Embryonic facial prominence (tissue), 1 donor: Measurements from ENCODE around the gene FIBCD1.
A peak's percentile ranks its signal among the peaks of the same experiment; 100 is the strongest.

ENCODE experiments used
- DNase-seq: peaks from one replicate; pipeline ENCODE4 v3.0.0-alpha.2; 2016; ENCODE audit errors: extremely low spot score

The FIBCD1 gene, protein sequence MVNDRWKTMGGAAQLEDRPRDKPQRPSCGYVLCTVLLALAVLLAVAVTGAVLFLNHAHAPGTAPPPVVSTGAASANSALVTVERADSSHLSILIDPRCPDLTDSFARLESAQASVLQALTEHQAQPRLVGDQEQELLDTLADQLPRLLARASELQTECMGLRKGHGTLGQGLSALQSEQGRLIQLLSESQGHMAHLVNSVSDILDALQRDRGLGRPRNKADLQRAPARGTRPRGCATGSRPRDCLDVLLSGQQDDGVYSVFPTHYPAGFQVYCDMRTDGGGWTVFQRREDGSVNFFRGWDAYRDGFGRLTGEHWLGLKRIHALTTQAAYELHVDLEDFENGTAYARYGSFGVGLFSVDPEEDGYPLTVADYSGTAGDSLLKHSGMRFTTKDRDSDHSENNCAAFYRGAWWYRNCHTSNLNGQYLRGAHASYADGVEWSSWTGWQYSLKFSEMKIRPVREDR

DNA sequence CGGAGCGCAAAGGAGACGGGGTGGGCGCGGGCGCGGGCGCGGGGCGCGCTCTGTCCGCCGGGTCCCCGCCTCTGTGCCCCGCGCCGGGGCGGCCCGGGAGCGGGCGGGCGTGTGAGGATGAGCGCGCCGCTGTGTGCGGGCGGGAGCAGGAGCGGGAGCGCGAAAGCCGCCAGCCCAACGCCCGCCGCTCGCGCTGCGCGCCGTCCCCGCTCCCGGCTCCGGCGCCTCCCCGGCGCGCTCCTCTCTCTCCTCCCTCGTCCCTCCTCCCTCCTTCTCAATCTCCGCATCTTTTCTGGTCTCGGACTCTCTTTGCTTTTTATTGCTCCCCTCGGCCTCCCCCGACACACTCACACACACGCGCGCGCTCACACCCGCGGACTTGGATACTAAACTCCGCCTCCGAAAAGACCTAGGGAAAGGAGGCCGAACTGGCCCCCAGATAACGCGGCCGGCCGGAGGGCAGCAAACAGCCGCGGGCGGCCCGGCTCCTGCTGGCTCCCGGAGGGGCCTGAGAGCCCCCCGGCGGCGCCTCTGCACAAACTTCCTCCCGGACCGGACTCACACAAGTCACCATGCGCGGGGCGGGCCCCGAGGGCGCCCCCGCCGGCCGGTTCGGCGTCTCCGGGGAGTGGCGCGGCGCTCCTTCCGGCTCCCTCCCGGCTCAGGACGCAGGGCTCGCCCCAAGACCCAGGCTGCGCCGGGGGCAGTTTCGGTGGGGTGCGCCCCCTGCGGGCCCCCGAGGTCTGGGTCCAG is at the start of gene FIBCD1:
Gene FIBCD1, minus strand, starts transcription at position 596 of the 753 bp plus-strand sequence. CDS start 640 bp downstream, outside the sequence.
- DNase-seq = peak; percentile 12

DNA sequence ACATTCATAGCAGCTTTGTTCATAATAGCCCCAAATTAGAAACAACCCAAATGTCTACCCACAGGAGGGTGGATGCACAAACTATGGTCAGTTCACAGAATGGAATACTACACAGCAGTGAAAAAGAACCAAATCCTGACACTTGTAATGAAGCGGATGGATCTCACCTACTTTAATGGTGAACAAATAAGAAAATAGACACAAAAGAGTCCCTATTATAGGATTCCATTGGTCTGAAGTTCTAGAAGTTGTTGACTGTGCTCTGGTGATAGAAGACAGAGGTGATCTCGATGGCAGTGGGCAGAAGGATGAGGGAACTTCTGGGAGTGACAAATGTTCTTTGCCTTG is 49.3 kb upstream of the FIBCD1 start:
- DNase-seq = no peak

DNA sequence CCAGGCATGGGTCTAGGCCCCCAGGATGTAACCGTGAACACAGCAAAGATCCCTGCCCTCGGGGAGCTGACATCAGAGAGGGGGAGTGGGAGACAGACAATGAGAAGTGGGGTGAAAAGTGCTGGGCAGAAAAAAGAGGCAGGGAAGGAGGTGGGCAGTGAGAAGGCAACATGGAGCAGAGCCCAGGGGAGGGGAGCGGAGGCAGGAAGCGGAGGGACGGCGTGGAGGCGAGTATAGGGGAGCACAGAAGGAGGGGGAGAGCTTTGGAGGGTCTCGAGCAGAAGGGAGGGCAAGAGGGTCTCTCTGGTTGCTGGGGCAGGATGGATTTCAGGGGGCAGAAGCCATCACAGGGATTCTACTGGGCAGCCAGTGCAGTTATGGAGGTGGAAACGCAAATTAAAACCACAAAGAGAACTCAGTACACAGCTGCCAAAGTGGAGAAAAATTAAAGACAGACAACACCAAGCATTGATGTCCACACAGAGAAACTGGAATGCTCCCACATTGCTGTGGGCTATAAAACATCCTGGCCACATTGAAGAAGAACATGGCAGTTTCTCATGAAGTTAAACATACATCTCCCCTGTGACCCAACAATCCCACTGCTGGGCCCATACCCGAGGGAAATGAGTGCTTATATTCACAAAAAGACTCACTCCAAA is 48.8 kb upstream of the FIBCD1 start:
- no peak for DNase-seq

DNA sequence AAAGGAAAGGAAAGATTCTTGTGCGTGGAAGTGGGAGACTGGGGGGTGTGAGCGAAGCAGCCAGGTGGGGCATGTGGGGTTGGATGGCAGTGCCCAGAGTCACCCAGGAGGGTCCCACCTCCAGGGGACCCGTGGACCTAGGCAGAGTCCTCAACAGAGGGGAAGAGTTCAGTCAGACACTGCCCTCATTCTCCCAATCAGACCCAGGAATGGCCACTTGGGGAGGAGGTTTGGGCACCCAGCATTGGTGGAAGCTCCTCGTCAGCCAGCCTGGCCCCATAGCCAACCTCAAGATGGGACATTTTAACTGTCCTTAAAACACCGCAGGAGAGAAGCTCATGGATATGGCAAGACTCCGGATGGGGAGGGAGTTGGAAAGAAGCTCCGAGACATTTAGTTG is 48.0 kb upstream of the FIBCD1 start:
- no peak for DNase-seq

DNA sequence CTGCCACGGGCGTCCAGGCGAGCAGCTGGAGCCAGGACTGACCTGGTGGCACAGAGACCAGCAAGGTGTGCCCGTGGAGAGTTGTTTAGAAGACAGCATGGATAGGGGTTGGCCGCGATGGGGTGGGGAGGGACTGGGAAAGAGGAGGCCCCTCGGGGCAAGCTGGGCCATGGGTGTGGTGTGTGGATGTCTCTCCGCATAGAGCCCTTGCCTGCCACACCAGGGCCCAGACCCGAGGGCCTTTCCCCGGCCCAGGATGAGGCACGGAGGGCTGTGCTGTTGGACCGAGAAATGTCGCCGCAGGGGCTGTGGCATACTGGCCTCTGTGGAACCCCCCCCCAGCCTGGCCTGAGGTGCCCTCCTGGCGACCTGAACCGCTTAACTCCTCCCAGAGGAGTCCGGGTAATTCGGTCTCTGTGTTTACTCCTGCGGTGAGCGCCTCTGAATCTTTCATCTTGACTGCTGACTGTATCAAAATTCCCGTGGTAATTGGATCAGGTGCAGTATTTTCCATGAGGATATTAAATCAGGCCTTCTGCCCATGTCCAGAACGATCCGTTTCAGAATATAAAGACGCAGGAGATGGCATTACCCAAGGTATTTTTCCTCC is 47.4 kb upstream of the FIBCD1 start:
- DNase-seq = no peak

DNA sequence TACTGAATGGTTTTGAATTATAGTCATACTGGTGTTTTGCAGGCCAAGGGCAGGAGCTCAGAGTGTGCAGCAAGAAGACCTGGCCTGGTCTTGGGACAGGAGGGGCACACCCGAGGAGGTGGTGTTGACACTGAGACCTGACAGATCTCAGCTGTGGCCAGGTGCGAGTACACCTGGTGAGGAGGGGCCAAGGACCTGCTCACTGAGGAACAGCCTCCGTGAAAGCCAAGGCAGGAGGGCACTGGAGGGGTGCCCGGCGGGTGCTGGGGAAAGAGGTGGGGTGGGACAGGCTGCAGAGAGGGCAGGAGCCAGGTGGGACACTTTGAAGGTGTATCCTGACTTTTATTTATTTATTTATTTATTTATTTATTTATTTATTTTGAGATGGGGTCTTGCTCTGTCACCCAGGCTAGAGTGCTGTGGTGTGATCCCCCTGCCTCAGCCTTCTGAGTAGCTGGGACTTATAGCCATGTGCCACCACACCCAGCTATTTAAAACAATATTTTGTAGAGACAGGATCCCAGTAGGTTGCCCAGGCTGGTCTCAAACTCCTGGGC is 46.6 kb upstream of the FIBCD1 start:
- no peak for DNase-seq

DNA sequence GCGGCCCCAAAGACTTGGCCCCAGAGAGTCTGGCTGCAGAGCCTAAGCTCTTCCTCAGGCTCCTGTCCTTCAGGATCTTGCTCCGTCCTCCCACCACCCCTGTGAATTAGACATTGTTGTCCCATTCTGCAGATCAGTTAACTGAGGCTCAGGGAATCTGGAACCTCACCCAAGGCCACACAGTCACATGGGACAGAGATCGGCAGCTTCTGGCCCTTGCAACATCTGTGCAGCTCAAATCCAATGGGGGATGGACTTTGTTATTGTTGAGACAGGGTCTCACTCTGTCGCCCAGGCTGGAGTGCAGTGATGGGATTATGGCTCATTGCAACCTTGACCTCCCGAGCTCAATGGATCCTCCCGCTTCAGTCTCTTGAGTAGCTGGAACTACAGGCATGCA is 46.0 kb upstream of the FIBCD1 start:
- DNase-seq = no peak

DNA sequence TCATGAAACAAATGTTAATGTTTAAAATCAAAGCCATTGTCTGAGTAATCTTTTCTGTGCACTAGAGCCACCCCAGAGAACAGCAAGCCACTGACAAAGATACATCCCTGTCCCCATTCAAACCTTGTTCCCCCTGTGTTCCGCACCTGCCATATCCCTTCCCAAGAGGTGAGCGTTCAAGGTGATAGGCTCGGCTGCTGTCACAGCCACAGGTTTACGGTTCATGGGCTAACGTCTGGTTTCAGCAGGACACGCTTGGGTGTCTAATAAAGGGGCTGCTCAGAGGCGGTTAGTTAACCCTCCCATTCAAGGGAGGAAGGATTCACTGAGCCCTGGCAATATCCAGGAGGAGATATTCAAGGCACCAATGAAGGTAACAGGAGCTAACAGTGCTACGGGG is 45.5 kb upstream of the FIBCD1 start:
- DNase-seq = no peak

DNA sequence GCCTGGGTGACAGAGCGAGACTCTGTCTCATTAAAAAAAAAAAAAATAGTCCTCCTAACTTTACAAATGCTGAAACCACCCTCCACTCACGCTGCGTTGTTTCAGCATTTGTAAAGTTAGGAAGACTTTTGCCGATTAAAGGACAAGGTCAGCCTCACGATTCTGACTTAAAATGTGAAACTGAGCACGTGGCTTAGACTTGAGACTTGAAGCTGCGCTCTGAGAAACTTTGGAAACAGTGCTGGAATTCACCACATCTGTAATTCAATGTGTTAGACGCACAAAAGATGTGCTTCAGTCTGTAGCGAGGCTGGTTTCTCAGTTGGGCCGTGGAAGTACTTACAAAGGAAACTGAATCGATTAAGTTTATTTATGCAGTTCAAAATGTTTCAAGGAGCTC is 44.9 kb upstream of the FIBCD1 start:
- DNase-seq = no peak

DNA sequence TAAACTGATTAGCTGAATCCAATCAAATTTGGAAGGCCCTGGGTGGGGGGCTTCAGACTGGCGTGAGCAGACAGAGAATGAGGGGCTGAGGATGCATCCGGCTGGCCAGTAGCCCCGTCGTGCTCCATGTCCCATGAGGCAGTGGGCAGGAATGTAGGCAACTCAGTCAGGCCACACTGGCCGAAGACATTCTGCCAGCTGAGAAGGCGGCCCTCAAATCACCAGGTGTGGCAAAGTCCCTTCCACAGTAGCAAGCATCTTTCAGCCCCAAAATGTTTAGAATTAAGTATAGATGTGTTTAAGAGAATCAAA is 44.3 kb upstream of the FIBCD1 start:
- no peak for DNase-seq

DNA sequence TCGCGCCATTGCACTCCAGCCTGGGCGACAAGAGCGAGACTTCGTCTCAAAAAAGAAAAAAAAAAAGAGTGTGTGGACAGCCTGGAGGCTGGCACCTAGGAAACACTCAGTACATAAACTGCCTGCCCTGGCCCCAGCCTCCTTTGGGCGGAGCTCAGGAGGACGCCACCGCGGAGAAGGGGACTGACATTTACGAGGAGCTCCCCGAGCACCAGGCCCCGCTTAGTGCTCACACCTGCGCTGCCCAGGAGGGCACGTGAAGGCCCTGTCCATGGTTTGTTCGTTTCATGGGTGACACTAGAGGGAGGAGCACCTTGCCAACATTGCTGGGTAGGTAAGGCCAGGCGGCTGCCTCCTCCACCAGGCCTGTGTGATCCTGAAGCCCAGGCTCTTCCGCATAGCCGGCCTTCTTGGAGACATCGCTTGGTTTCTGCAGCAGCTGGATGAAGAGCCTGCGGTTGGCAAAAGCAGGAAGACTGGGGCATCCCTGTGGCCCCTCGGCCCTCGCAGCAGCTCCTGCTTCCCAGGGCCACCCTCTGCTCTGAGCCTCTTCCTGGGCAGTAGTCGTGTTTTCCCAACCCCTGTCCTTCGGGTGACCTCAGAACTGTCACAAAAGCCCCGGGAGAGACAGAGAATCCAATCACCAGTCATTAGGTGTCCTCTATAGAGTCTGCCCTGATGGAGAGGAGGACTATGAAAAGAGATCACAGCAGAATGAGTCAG is 43.8 kb upstream of the FIBCD1 start:
- DNase-seq = no peak

DNA sequence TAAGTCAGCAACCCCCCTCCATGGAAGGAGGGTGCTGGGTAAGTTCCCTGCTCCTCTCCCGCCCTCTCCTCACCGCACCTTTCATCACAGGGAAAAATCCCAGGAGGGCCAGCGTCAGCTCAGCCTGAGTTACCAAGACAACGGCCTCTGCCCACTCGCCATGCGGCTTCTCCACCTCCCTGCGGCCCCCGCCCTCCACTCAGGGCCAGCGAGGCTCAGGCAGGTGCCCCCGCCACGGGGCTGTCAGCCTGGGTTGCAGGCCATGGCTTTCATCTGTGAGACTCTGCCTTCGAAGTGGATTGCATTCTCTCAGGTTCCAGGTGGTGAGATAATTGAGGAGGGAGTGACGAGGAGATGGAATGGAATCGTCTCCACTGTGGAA is 42.7 kb upstream of the FIBCD1 start:
- DNase-seq = no peak

DNA sequence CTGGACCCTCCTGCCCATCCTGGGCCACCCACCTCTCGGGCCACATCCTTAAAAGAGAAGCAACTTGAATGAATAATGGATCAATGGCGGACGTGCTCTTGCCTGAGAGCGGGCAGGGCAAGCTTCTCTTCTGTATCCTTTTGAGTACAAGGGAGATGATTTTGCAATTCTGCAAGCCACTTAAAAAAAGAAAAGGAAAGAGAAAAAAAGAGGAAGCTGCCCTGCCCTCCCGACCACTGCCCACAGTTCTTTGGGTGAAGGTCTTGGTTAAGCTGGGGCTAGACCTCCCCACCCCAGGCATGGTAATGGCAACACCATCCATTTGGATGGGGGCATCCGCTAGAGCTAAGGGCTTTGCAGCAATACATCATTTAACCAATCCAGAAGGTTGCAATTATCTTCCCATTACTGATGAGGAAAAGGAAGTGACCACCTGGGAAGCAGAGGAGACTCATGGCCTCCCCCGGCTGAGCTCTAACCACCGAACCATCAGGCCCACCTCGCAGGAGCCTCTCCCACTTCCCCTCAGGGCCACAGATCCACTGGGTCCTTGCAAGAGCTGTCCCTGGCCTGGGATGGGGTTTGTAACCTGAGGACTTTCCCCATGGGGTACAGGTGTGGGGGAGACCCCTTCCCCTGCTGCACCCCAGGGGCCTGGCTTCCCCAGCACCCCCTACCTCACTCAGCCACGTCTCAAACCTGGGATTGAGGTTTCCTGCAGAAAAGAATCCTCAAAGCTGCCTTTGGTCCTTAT is 42.1 kb upstream of the FIBCD1 start:
- no peak for DNase-seq

DNA sequence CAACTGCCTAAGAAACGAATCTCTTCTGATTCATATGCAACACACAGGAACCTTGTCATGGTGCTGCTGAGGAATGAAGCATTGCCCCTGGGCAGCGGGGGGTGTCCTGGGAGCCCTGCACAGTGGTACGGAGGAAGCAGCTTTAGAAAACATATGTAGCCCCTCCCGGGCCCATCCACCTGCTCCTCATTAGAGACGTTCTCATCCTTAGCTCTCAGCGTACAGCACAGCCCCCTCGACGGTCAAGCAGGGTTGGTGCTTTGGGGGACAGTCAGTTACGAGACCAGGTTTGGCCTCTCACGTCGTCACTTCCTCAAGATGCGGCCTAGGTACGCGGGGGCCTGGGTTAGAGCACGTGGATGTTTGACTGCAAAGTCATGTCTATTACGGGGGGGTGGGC is 41.5 kb upstream of the FIBCD1 start:
- DNase-seq = no peak

DNA sequence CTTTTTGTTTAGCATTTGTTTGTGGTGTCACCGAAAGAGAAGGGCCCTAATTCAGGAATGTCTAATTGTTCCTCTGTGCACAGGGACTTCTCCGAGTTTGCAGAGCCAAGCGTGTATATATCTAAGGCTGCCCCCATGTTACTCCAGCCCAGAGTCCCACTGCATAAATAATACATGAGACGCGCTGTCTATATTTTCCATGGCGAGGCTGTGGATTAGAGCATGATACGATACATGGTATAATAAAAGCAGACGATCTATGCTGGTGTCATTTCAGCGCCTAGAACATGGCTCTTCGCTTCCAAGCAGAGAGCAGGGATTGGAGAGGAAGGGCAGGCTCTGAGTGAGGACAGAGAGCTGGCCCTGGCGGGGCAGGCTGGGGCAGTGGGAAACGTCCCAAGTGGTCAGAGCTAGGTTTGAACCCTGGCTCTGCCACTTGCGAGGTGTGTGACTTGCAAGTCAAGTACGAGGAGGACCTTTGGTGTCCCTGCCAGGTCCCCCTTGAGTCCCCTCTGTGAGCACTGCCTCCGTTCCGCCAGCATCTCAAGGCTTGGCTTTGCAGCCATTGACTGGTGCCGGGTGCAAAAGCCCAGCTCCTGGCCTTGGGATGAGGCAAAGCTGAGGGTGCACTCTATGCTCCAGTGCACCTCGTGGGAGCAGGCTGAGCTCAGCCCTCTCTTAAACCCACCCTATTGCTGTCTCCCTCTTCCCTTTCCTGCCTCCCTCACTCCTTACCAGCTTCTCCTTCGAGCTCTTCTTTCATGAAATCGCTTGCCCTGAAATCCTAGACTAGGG is 40.7 kb upstream of the FIBCD1 start:
- DNase-seq = no peak

DNA sequence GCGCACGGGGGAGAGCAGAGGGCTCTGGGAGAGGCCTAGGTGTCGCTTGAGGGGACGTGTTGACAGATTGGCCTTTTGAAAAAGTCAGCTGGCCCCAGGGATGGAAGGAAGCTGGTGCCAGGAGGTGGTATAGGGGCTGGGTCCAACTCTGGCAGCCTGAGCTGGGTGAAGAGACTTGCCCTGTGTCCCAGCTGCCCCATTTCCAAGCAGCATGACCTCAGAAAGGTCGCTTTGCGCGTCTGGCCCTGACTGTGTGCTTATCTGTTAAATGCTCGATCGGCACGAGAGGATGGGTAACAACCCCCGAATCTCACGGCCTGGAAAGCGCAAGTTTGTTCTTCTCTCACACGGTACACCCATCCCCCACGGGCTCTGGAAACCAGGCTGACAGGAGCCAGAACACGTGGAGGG is 38.8 kb upstream of the FIBCD1 start:
- DNase-seq = no peak

DNA sequence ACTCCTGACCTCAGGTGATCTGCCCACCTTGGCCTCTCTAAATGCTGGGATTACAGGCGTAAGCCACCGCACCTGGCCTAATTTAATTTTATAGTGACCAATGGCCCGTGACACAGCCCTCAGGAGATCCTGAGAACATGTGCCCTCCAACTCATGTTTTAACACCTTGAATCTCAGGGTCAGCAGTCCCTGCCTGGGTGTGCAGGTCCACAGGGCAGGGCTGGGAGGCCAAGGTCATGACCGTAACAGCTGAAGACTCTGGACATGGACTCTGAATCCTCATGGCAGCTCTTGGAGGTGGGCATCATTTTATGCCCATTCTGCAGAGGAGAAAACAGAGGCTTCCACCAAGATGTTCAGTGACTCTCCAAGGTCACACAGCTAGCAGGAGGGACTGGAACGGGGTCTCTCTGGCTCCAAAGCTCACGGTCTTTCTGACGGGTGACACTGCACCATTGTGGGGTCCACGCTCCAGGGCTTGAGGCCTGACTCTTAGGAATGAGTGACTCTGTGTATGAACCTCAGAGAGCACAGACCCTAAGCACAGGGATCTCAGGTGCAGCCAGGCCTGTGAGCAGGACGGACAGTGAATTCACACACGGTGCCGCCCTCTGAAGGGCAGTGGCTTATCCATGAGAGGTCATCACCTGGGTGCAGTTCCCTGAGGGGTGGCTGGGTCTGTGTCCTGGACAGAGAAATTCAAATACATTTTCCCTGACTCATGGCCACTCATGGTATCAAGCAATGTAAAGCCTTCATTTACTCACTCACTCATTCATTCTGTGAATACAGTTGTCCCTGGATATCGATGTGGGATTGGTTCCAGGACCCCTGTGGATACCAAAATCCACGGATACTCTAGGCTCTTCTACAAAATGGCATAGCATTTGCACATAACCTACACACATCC is 37.1 kb upstream of the FIBCD1 start:
- no peak for DNase-seq

DNA sequence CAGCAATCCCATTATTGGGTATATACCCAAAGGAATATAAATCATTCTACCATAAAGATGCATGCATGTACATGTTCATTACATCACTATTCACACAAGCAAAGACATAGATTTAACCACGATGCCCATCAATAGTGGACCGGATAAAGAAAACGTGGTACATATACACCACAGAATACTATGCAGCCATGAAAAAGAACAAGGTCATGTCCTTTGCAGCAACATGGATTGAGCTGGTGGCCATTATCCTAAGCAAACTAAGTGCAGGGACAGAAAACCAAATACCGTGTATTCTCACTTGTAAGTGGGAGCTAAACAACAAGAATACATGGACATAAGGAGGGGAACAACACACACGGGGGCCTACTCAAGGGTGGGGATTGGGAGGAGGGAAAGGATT is 36.1 kb upstream of the FIBCD1 start:
- no peak for DNase-seq

DNA sequence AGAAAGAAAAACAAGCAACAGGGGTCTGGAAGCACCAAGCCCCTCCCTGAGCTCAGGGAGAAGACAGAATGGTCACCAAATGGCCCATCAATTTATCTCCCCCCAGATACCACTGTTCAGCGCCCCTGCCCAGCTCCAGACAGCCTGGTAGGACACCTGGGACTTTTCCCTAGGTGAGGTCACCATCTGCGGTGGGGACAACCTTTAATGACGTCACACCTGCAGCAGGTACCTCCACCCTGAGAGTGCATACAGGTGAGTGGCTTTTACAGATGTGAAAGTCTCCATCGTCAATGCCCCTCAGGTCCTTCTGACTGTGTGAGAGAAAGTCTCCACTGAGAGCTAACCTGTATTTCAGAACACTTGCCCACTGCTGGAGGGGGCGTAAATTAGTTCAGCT is 35.6 kb upstream of the FIBCD1 start:
- no peak for DNase-seq
